Left lobe of liver (tissue), 2 donors: ENCODE measurements around the gene LRCH3. TPM values are rescaled to one million over a fixed set of nuclear protein-coding genes. Genes with fewer than 3 reads are reported as not detected.

Experiments
- ATAC-seq: fragments of 200-7000 bp; cut with Tn5 transposase; one replicate; pipeline ENCODE4 v1.9.1; 2020; ENCODE audit warnings: mild to moderate bottlenecking, moderate library complexity
- DNase-seq: peaks from one replicate; pipeline ENCODE4 v3.0.0-alpha.2; 2020; ENCODE audit warnings: low spot score
- total RNA-seq: library from RNA; stranded (reverse); gene quantifications from one replicate; pipeline ENCODE4 v1.2.1, GENCODE V29; 2021
- donor health status: DM: no; HTN: no; CAD: no; lungs with moderate emphysema.
- donor health status: DM: no; HTN: yes; CAD: no.

The LRCH3 gene
- 19.2 TPM for total RNA-seq

DNA sequence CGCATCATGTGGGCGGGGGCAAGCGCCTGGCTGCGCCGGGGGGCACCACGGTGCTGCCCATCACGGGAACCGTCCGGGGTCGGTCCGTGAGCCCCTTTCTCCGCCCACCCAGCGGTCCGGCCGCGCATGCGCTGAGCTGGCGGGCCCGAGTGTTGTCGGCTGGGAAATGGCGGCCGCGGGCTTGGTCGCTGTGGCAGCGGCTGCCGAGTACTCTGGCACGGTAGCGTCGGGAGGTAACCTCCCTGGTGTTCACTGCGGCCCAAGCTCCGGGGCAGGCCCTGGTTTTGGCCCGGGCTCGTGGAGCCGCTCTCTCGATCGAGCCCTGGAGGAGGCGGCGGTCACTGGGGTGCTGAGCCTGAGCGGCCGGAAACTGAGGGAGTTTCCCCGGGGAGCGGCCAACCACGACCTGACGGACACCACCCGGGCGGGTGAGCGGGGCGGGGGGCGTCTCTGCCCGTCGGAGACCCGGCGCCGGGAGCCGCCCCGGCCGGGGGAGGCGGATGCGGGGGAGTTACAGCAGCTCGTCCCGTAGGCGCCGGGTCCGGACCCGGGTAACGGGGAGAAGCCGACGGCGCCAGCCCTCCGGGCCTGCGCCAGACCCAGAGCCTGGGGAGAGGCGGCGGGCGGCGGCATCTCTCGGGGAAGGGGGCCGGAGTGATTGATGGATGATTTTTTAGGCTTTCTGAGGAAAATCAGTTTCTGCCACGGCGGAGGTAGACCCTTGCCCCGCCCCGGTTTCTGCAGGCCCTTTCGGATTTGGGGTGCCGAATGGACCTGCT, at the start of gene LRCH3:
TSS of gene LRCH3 (plus strand) at position 142 of the 779 bp plus-strand sequence. CDS start at position 167, 25 bp downstream.
- ATAC-seq (peak; percentile 91), DNase-seq (peak; percentile 84)

DNA sequence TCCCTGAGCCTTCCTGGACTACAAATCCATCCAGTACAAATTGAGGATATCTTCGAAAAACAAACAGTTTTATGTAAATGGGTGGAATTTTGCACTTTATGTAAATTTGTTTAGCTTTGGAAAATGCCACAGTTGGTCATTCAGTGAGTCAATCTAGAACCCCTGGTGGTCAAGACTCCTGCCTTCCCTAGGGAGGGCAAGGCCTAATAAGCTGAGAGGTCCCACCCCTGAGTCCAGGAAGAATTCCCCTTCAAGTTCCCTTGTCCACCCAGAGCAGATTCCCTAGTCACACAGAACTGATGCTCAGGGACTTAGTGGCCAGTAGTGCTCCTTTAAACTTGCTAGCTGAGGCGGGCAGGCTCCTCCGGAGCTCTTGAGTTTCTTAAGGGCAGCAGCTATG, 48.3 kb upstream of the LRCH3 start:
- ATAC-seq, result no peak
- no peak for DNase-seq

DNA sequence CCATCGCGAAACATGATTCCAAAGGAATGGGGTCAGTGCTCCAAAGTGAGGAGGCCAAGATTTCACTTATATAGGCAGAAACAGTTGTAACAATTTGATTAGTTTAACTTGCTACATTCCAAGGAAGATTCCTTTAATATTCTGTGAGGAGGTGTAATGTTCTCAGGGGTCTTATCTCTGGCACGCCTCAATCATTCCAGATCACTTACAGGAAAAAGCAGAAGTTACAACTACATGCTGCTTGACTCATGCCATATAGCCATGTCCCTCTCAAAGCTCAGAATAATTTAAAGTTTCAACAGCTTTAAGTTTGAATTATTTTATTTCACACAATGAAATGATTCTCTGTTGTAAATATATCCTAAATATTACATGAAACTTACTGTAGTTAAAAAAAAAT, 44.8 kb upstream of the LRCH3 start:
- DNase-seq, result no peak
- ATAC-seq, result no peak

DNA sequence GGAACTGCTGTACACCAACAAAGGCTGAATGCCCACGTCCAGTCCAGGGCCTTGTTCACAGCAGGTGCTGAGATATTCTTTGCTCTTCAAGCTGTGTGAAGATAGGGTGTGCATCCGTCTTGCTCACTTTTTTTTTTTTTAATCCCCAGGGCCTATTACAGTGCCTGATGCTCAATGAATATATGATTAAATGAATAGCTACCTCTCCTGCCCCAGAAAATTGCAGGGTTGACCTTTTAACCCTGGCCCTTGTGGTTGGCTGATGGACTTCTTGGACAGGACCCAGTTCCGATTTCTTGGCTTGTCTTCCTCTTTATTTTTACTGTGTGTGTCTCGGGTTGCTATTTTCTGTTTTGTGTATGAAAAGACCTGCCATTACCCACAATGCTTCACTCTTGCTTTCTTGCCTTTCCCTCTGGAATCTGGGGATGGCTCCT, 44.2 kb upstream of the LRCH3 start:
- no peak for ATAC-seq
- DNase-seq, result no peak

DNA sequence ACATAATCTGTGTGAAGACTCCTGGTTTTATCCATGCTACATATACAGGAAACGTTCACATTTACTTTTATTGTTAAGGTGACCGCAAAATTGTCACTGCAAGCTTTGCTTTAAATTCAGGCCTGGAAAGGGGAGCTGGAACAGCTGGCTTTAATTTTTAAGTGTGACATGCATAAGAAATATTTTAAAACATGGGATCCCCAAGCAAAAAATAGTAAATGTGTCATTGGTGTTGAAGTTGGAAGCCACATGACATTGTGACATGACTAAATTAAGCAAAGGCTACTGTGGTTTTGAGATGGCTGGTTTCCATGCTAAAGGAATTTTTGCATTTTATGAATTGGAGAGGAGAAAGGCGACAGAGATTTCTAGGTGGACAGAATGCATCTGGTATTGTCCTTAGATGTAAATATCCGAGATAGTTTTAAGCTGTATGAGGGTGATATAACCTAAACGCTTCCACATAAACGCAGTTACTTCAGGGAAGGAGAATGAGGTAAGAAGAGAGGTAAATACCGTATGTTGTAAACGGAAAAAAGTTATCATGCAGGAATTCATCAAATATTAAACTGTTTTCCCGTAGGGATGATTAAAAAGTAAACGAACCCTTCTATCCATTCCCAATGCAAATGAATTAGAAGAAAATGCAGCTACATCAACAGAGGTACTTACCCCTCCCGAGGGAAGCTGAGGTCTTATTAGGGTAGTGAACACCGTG, 42.3 kb upstream of the LRCH3 start:
- ATAC-seq (no peak), DNase-seq (no peak)

DNA sequence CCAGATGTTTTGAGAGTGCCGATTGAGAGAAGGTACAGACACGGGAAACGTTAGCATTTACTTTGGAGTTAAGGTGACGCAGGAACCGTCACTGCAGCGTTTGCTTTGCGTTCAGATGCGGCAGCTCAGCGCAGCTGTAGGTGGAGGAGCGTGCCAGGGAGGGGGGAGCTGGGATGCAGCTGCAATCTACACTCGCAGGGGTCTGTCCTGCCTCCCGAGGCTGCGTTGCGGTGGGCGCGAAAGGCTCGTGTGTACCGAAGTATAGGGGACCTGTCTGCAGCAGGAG, 41.8 kb upstream of the LRCH3 start:
- no peak for DNase-seq
- ATAC-seq, result peak; percentile 31

DNA sequence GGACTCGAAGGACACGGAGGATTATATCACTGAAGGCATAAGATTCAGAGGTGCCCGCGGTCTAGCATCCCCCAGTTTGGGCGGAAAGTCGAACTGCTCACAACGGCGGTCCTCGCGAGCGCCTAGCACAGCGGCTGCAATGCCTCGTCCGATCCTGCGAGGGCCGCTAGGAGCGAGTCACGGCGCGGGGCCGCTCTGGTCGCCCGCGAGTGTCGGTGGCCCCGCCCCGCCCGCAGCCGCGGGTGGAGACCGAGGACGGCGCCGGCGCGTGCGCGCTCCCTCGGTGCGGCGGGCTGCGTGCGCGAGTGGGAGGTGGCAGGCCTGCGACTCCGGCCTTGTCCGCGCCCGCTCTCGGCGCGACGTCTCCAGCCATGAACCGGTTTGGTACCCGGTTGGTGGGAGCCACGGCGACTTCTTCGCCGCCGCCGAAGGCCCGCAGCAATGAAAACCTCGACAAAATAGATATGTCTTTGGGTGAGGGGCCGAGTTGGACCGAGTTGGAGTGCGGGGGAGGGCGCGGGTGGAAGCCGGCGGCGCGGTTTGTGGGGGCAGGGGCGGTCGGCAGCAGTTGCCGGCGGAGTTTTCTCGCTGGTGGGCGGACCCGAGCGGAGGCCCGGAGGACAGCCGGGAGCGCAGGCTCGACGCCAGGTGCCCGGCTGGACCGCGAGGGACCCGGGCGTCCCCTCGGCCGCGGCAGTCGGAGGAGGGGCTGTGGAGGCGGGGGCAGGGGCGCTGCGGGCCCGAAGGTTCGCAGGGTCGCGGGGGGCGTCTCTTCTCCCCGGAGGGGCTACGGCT, 41.3 kb upstream of the LRCH3 start, which contains the start of gene FYTTD1:
TSS of gene FYTTD1 (plus strand) at position 283 of the 795 bp plus-strand sequence. CDS start at position 372, 89 bp downstream.
- peak; percentile 92 for ATAC-seq

DNA sequence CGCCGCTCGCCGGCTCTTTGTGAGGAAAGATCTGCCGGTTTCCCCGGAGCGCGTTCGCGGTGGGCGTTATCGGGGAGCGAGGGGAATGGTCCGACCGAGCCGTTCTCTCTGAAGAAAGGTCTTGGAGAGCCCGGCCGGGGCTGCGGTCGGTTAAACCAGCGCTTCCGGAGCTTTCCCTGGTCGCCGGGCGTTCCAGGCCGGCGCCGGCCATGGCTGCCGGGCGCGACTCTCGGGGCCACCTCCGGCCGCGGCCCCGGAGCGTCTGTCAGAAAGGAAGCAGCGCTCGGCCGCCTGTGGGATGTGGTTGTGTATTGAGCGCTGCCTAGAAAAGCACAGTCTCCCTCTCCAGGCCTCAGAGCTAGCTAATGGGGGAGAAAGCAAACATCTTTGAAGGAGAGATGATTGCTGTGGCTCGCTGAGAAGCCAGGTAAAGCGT, 40.6 kb upstream of the LRCH3 start:
- DNase-seq, result peak; percentile 61
- ATAC-seq, result peak; percentile 60

More for the DNA sequence above, 41.3 kb upstream of the LRCH3 start, which contains the start of gene FYTTD1:
- peak; percentile 94 for DNase-seq

DNA sequence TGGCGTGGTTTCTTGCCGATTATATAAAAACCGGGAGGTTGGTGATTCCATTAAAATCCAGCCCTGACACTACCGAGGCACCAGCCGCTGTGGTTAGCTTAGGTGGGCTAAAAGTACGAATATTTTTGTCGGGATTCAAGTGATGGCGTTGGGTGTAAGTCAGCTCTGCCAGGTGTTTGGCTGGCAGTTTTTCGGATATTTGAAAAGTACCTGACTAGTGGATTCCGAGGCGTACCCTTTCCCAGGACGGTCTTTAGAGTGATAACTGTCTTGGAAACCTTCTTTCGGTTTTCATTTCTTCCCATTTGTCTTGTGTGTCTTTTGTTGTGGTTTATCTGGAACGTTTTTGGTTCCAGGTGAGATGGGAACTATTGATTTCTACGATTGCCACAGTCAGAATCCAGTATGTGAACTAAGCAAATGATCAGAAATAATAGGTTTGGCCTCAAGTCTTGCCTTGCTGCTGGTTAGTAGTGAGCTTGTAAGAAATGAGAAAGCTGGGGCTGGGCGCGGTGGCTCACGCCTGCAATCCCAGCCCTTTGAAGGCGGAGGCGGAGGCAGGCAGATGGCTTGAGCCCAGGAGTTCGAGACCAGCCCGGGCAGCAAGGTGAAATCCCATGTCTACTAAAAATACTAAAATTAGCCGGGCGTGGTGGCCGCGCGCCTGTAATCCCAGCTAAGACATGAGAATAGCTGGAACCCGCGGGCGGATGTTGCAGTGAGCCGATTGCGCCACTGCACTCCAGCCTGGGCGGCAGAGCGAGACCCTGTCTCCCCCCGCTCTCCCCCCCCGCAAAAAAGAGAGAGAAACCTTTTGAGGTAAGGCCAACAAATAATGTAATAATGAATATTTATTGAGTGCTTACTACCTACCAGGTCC, 40.0 kb upstream of the LRCH3 start:
- no peak for ATAC-seq

DNA sequence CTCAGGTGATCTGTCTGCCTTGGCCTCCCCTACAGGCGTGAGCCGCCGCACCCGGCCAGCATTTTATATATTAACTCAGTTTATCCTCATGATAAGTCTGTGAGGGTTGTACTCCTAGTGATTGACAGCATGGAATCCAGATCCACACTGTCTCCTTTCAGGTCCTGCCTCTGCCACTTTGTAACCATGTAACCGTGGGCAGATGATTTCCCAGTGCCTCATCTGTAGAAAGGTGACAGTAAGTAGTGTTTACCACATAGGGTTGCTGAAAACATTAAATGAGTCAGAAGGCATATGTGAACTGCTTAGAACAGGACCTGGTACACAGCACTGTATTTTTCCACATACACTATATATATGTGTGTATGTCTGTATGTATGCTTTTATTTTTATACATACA, 38.9 kb upstream of the LRCH3 start:
- ATAC-seq (no peak), DNase-seq (no peak)

More for the DNA sequence above, 40.0 kb upstream of the LRCH3 start:
- DNase-seq, result peak; percentile 54

DNA sequence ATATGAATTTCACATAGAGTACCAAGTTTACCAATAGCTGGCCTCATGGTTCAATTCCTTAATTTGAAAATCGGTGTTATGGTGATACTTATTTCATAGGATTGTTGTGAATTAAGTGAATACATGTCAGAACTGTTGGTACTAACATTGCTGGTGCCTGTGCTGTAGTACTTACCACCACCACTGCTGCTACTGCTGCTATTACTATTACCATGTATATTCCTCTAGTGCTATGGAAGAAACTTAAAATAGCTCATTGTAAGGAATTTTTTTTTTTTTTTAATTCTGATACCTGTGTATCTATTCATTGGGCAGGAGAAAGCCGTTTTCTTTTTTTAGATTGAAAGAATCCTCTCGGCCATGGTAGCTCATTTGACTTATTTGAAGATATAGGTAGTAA, 37.8 kb upstream of the LRCH3 start:
- ATAC-seq (no peak), DNase-seq (no peak)

DNA sequence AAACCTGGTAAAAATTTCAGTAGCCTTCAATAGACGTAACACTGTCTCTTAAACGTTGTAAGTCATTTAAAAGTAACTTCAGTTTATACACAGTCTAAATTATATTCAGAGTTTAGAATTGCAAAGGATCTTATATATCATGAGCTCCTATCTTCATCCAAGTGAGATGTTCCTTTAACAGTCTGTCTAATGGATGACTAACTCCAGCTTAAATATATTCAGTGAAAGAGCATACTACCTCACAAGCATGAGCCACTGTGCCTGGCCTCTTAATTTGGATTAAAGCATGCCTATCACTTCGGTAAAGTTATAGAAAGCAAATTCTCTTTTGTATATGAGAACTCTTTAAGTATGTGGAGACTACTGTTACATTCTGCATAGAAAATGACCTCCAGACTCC, 34.4 kb upstream of the LRCH3 start:
- DNase-seq, result no peak
- no peak for ATAC-seq

DNA sequence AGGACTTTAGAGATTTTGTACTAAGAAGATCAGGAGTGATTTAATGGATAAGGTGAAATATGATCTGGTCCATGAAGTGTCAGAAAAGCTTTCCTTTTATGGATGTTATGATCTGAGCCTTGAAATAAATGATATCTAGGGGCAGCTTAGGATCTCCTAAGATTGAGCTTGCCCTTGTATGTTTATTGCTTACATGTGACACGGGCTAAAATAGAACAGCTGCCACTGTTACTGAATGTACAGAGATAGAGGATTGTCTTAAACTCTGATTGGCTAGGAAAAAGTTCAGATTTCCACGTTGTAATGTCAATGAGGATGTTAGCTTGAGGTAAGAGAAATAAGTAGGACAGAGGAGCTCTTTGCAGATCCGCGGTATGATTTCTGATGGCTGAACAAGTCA, 32.5 kb upstream of the LRCH3 start:
- no peak for DNase-seq
- no peak for ATAC-seq

DNA sequence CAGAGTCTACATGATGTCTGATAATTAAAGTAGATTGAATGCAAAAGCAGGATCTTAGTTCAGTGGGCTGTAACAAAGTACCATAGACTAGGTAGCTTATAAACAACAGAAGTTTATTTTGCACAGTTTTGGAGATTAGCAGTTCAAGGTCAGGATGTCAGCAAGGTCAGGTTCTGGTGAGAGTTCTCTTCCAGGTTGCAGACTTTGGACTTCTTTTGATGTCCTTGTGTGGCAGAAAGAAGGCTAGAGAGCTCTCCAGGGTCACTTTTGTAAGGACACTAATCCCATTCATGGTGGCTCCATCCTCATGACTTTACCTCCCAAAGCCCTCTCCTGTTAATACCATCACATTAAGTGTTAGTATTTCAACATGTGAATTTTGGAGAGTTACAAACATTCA, 29.3 kb upstream of the LRCH3 start:
- no peak for DNase-seq
- ATAC-seq, result no peak

DNA sequence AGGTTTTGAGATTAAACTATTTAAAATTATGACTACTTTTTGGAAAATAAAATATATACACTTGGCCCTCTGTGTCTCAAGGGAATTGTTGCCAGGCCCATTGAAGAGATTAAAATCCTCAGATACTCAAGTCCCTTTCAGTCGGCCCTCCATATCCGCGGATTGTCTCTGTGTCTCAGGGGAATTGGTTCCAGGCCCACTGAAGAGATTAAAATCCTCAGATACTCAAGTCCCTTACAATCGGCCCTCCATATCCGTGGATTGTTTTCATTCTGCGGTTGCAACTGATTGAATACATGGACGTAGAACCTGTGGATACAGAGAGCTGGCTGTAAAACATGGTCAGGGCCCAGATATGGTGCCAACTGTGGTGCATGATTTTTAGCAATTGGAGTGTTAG, 15.7 kb upstream of the LRCH3 start:
- no peak for ATAC-seq
- no peak for DNase-seq

DNA sequence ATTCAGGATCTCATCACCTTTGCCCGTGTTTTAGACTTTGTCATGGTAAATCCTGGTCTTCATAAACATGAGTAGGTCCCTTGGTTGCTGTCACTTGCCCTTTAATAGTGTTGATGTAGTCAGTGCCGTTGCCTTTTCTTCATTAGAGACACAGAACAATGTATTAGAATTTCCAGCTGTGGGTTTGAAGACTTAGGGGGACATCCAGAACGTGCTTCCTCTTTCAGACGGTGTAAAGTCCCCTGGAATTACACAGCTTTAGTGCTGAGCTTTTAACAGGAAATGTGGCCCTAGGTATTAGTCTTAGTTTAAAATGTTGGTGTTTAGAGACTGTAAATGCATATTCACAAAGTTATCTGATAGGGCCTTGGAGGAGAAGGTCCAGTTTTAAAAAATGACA, 8.8 kb upstream of the LRCH3 start:
- no peak for DNase-seq
- no peak for ATAC-seq

DNA sequence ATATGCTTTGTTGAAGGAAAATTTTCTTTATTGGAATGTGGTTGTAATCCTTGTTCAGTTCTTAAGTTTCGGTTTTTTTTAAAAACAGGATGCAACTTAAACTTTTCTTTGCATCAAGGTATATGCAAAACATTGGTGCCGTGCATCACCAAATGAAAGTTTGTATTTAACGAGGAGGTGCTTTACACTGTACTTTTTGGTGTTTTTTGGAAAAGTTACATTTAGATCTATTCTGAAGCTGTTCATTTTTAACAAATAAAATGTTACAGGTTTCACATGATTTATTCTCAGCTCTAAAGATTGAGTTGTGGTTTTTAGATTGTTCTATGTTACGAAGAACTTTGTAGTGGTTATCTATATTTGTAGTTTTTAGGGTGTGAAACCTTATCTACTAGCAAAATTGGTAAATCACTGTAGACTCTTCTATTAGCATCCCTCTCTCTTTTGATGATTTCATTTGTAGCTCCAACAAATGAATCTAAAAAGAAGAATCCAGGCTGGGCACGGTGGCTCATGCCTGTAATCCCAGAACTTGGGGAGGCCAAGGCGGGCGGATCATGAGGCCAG, 7.0 kb upstream of the LRCH3 start:
- no peak for DNase-seq
- ATAC-seq, result no peak

DNA sequence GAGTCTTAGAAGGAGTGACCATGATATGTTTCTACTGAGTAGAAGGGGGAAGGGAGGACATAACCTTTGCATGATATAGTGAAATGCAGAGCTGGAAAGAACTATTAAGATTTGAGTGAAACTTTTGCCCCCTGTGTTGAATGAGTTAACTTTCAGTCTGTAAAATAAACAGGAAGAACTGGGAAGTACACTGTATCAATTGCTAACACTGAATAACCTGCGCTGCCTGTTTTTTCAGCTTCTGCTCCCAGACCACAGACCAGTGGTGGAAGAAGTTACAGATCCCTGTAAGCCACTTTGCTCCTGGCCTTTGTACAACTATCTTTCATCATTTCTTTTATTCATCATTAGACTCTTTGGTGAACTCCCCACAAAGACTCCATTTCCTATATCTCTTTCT, 3.6 kb upstream of the LRCH3 start:
- ATAC-seq (no peak), DNase-seq (no peak)

DNA sequence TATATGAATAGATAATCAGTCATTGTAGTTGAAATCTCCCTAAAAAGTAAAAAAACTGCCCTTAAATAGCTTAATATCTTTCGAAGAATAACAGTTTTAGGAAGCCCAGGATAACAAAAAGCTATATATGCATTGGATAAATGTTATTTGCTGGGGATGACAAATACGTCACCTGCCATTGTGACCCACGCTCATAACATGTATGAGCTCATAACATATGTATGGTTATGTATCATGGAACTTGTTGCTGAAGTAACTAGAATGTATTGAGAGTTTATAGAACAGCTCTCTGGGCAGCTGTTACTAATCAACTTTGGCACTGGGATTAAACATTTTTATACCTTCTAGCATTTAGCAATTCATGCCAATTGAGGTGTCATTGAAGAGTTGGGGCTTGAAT, 1.7 kb upstream of the LRCH3 start:
- no peak for ATAC-seq

DNA sequence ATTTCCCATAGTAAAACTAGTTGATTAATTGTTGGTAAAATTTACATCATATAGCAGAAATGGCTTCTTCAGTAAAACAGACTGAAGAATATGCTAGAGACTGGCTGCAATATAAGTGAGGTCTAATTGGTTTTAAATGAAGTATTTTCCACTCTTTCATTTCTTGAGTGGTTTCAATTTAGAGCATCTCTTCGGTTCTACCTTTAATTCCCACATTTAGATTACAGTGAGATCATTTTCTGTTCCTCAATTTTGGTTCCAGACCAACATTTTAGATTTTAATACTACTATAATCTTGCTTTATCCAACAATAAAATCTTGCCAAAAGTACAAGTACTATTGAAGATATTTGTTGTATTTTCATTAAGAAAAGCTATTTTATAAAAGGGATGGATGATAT, 1.0 kb upstream of the LRCH3 start:
- DNase-seq (no peak), ATAC-seq (no peak)

More for the DNA sequence above, 1.7 kb upstream of the LRCH3 start:
- no peak for DNase-seq
